ENCODE results near the gene CFHR5. TPM values are rescaled to one million over a fixed set of nuclear protein-coding genes. Genes with fewer than 3 reads are reported as not detected.
"Not testable (repeated sequence)": the region's sequence is repeated elsewhere in the genome, so short reads cannot be mapped to it uniquely, and the experiment has no call there.

CFHR5 gene
- total RNA-seq, 1 experiment from 2014 or later: not detected

GRCh38 chr1:197003132-197003531 is 25.8 kb downstream of the CFHR5 start:
- Histone ChIP-seq H3K27me3 (no peaks in the 10 kb centered on the region), H3K9me3 (no peaks in the 10 kb centered on the region), H3K36me3 (no peaks in the 10 kb centered on the region), H3K4me3 (no peak overlapping the region)
- DNase-seq: no peak

GRCh38 chr1:197008861-197009260 is 31.5 kb downstream of the CFHR5 start:
- Histone ChIP-seq H3K36me3 (no peaks in the 10 kb centered on the region), H3K4me3 (no peak overlapping the region), H3K27me3 (no peaks in the 10 kb centered on the region; the same call in 1 of the 2 replicates), H3K9me3 (no peaks in the 10 kb centered on the region)
- no peak for DNase-seq

- no peaks in the 10 kb centered on the region; the same call in 1 of the 2 replicates for H3K27me3 ChIP-seq
- H3K9me3 ChIP-seq: no peaks in the 10 kb centered on the region
- H3K4me3 ChIP-seq: no peak overlapping the region
- no peak for DNase-seq
- H3K36me3 ChIP-seq: no peaks in the 10 kb centered on the region
These were observed 34.3 kb downstream of the CFHR5 start for GRCh38 chr1:197011614-197012013.

GRCh38 chr1:197013234-197013633 is 35.9 kb downstream of the CFHR5 start:
- no peaks in the 10 kb centered on the region for H3K36me3 ChIP-seq
- H3K27me3 ChIP-seq: no peaks in the 10 kb centered on the region; the same call in 1 of the 2 replicates
- no peak overlapping the region for H3K4me3 ChIP-seq
- DNase-seq: no peak
- H3K9me3 ChIP-seq: no peaks in the 10 kb centered on the region

- H3K9me3 ChIP-seq: no peaks in the 10 kb centered on the region
- no peak for DNase-seq
These were observed 39.4 kb downstream of the CFHR5 start for GRCh38 chr1:197016751-197017150.

GRCh38 chr1:197017558-197018146 is 40.3 kb downstream of the CFHR5 start:
- no peak for DNase-seq
- H3K4me3 ChIP-seq: no peak overlapping the region
- H3K27me3 ChIP-seq: no peaks in the 10 kb centered on the region
- no peaks in the 10 kb centered on the region for H3K9me3 ChIP-seq
- H3K36me3 ChIP-seq: no peaks in the 10 kb centered on the region

More at GRCh38 chr1:197016751-197017150, 39.4 kb downstream of the CFHR5 start:
- no peak overlapping the region for H3K4me3 ChIP-seq
- H3K27me3 ChIP-seq: no peaks in the 10 kb centered on the region
- H3K36me3 ChIP-seq: no peaks in the 10 kb centered on the region

GRCh38 chr1:197021716-197022115 is 44.4 kb downstream of the CFHR5 start:
- no peaks in the 10 kb centered on the region for H3K36me3 ChIP-seq
- no peaks in the 10 kb centered on the region for H3K9me3 ChIP-seq
- H3K4me3 ChIP-seq: no peak overlapping the region
- H3K27me3 ChIP-seq: no peaks in the 10 kb centered on the region
- no peak for DNase-seq

- DNase-seq: no peak
These were observed 47.1 kb downstream of the CFHR5 start for GRCh38 chr1:197024460-197024859.

GRCh38 chr1:197027359-197027758 is 50.0 kb downstream of the CFHR5 start:
- DNase-seq: peak; percentile 56
- Histone ChIP-seq H3K4me3 (no peak overlapping the region), H3K27me3 (no peaks in the 10 kb centered on the region), H3K36me3 (no peaks in the 10 kb centered on the region), H3K9me3 (no peaks in the 10 kb centered on the region)

More at GRCh38 chr1:197024460-197024859, 47.1 kb downstream of the CFHR5 start:
- Histone ChIP-seq H3K36me3 (no peaks in the 10 kb centered on the region), H3K27me3 (no peaks in the 10 kb centered on the region), H3K9me3 (no peaks in the 10 kb centered on the region), H3K4me3 (no peak overlapping the region)

- no peak overlapping the region for H3K4me3 ChIP-seq
- no peaks in the 10 kb centered on the region for H3K36me3 ChIP-seq
- H3K27me3 ChIP-seq: no peaks in the 10 kb centered on the region
- H3K9me3 ChIP-seq: no peaks in the 10 kb centered on the region
- DNase-seq: no peak
These were observed 52.4 kb downstream of the CFHR5 start for GRCh38 chr1:197029749-197030148.

- H3K9me3 ChIP-seq, H3K27me3 ChIP-seq, H3K4me3 ChIP-seq, H3K36me3 ChIP-seq: not testable (repeated sequence)
- peak; percentile 78 for DNase-seq
These were observed 57.4 kb downstream of the CFHR5 start for GRCh38 chr1:197034631-197035339.

GRCh38 chr1:197036861-197037260 is 59.5 kb downstream of the CFHR5 start:
- Histone ChIP-seq H3K27me3 (no peaks in the 10 kb centered on the region), H3K4me3 (no peak overlapping the region), H3K9me3 (no peaks in the 10 kb centered on the region), H3K36me3 (no peaks in the 10 kb centered on the region)
- no peak for DNase-seq

GRCh38 chr1:197041486-197042353 is 64.4 kb downstream of the CFHR5 start:
- Histone ChIP-seq H3K27me3 (no peaks in the 10 kb centered on the region), H3K4me3 (peak overlapping the region; percentile 31), H3K9me3 (no peaks in the 10 kb centered on the region), H3K36me3 (no peaks in the 10 kb centered on the region)
- no peak for DNase-seq

GRCh38 chr1:197042676-197043341 is 65.5 kb downstream of the CFHR5 start:
- no peak for DNase-seq
- no peak overlapping the region for H3K4me3 ChIP-seq
- H3K9me3 ChIP-seq: no peaks in the 10 kb centered on the region
- H3K27me3 ChIP-seq: no peaks in the 10 kb centered on the region
- no peaks in the 10 kb centered on the region for H3K36me3 ChIP-seq

- no peak for DNase-seq
- H3K4me3 ChIP-seq: no peak overlapping the region
These were observed 71.7 kb downstream of the CFHR5 start for GRCh38 chr1:197049100-197049499.

More at GRCh38 chr1:197049100-197049499, 71.7 kb downstream of the CFHR5 start:
- no peaks in the 10 kb centered on the region for H3K36me3 ChIP-seq
- no peaks in the 10 kb centered on the region for H3K9me3 ChIP-seq
- H3K27me3 ChIP-seq: no peaks in the 10 kb centered on the region

All from MG63 (cell line).